ENCODE data around the gene SCT.
"Not testable (repeated sequence)": the region's sequence is repeated elsewhere in the genome, so short reads cannot be mapped to it uniquely, and the experiment has no call there.

SCT gene, protein sequence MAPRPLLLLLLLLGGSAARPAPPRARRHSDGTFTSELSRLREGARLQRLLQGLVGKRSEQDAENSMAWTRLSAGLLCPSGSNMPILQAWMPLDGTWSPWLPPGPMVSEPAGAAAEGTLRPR

DNA sequence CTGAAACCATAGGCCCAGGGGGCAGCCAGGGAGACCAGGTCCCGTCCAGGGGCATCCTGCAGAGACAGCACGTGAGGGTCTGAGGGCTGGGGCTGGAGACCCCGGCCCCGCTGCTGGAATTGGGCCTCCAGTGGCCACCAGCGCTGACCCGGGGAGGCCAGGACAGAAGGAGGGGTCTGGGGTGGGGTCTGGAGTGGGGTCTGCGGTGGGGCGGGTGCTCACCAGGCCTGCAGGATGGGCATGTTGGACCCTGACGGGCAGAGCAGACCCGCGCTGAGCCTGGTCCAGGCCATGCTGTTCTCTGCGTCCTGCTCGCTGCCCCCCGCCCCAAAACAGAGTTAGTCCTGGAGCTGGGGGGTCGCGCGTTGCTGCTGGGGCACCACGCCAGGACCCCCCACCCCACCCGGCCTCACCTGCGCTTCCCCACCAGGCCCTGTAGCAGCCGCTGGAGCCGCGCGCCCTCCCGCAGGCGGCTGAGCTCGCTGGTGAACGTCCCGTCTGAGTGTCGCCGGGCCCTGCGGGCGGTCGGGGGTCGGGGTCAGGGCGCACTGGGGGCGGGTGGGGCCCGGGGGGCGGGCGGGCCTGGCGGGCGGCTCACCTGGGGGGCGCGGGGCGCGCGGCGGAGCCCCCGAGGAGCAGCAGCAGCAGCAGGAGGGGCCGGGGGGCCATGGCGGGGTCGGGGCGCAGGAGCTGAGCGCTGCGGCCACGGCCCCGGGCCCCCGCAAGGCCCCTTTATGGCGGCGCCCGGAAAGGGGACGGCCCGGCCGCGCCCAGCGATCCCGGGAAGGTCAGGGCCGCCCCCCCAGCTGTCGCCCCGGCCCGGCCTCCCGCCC, at the start of gene SCT:
Gene SCT (minus strand): TSS at position 707 of the 833 bp plus-strand sequence. CDS start 38 bp downstream, at position 669.
- no peak for DNase-seq

DNA sequence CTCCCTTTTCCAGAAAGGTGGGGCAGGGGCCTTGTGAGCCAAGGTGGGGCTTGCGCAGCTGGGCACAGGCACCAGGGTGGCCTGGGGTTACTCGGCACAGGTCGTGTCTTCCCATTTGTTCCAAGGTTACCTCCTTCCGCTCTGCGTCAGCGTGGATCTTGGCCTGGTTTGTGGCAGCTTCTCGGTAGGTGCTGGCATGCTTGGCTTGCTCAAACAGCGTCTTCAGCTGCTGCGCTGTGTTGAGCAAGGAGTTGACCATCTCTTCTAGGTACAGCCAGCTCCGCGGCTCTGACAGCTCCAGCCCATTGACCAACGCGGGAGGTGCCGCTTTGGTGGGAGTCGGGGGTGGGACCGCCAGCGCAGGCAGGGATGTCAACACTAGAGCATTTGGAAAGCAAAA, 47.4 kb upstream of the SCT start:
- no peak for DNase-seq

DNA sequence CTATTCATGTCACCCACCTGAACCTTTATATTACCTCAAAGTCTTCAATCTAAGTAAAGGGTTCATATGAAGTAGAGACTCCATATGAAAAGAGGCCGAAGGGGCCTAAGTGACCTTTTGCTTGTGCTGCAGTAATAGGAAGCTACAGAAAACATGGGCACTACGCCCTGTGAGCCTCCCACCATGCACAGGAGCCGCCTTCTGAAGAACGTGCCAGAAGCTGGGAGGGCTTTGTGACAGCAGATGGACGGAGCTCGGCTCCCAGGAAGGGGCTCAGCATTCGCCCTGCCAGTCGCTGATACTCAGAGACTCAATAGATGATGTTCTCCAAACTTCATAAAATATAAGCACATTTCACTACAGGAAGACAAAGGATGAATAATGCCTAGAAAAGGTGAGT, 46.9 kb upstream of the SCT start:
- DNase-seq: no peak

DNA sequence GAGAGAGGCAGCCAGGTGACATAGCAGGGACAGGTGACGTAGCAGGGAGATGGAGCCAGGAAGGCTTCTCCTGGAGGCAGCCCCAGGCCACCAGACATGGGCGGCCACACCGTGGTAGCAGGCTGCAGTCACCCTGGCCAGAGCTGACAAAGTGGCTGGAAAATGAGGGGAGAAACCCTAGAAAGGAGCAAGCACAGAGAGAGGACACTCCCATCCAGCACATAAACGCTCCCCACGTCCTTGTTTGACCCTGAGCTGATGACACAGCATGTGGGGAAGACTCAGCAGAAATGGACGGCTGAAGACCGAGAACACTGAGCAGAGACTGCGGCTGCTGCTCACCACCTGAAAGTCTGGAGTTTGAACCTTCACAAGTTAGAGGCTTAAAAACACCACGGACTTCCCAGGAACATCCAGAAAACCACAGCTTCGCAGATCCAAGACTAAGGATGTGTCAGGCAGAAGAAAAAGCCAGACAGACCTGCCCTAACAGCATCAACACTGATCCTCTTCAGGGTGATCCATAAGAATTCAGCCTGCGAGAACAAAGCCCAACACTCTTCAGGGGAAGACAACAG, 38.8 kb upstream of the SCT start:
- DNase-seq: no peak

DNA sequence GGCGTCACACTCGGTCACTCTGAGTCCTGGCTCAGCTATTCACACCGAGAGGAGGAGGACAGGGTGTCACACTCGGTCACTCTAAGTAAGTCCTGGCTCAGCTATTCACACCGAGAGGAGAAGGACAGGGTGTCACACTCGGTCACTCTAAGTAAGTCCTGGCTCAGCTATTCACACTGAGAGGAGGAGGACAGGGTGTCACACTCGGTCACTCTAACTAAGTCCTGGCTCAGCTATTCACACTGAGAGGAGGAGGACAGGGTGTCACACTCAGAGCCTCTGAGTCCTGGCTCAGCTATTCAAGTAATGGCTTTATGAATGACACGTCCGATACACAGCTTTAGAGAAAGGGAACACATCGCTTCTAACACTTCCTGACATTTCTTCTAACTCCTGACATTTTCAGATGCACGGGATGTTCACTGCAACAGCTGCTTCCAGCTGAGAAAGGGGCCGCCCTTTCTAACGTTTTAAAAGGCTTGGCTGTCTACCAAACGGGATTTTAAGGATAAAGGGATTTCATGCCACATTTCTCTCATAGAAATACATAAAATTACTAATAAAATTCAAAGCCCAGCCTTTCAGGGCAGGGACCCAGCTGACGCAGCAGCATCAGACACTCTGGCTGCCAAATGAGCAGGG, 38.2 kb upstream of the SCT start:
- no peak for DNase-seq

DNA sequence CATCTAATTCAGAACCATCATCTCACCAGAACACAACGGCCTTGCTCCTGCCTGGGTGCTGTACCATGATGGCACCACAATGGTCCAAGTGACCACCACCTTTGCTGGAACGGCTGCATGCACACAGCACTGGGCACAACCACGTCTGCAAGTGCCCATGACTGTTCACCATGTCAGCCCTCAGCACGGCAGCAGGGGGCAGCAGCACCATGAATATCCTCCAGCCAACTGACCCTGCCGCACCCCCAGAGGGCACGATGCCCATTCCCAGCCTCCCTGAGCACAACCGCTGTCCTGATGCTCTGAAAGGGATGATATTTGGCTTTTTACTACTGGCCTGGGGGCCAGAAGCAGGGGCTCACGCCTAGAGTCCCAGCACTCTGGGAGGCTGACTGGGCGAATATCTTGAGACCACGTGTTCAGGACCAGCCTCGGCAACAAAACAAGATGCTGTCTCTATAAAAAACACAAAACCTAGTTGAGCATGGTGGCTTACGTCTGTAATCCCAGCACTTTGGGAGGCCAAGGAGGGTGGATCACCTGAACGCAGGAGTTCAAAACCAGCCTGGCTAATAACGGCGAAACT, 35.8 kb upstream of the SCT start:
- peak in 1 of 2 donors; percentile 27 for DNase-seq

DNA sequence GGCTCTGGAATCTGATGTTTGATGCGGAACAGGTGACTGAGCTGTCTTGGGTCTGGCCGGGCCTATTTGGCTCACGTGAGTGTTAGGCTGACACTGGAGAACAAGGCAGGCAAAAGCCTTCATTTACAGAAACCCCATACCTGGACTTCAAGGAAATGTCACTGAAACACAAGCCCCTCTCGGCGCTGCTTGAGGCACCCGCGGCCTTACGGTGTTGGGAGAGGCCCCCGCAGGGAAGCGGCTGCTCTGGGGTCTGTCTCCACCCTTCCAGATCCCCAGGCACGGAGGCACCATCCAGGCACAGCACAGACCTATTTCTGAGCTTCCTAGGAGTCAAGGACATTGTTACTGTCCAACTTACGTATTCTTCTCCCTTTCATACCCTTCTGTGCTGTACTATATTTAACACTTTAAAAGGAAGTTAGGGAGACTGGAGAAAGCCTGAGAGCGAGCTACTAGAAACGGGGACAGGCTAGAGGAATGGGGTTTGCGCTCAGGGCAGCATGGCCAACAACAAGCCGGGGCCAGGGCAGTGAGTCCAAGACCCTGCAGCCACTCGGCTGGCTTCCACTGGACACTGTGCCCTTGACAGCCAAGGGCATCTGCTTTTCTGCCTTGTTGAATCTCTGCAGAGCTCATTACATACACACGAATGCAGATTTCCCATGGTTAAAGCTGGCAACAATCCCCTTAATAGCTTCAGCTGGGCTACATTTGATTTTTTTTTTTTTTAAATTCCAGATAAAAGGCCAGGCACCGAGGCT, 33.9 kb upstream of the SCT start:
- no peak for DNase-seq

DNA sequence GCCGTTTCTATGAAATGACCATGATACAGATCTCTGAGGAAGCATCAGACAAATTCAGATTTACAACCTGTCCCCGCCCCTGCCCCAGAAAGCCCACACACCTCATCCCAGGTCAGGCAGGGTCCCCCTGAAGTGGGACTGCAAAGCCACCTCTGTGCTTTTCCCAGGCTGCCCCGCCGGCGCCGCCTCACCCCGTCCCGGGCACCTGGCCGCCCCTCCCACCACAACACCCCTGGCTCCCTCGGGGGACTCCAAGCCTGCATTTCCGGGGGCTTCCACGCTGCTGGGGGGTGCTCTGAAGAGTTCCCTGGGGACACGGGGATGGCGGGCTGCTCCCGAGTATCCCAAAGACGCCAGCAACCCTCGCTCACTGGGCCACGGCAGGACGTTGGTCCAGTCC, 33.3 kb upstream of the SCT start:
- no peak for DNase-seq

DNA sequence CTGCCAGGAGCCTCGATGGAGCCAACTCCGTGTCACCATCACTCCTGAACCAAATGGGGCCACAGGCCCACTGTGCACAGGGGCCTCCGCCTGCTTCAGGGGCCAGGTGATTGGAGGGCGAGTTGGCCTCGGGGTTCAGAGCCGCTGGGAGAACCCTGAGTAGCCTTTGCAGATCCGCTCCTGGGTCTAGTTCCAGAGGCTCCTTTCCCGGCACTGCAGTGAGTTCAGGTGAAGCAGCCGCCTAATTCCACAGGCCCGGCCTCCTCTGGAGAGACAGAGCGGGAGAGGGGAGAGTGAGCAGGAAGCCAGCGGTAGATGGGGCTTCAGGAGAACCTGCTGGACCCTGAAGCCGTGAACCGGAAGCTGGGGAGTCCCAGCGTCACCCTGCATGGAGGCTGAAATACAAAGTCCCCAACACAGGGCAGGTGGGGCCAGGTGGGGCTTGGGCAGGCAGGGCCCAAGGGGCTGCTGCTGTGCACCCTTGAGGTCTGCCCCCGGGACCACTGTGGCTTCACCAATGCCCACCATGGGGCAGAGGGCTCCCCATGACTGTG, 32.6 kb upstream of the SCT start:
- DNase-seq: no peak

DNA sequence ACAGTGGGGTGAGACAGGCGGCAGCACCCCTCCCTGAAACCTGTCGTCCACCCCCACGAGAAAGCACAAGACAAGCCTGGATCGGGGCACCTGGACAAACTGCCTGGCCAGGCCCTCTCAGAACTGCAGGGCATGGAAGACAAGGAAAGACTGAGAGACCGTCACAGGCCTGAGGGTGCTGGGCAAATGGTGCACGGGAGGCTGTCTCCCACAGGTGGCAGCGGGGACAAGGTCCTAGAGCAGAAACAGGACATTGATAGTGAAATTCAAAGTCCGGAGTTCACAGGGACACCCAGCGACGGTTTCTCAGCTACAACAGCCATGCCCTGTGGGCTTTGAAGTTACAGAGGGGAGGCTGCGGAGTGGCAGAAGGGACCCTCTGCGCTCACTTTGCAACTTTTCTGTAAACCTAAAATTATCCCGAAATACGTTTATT, 30.7 kb upstream of the SCT start:
- no peak for DNase-seq

DNA sequence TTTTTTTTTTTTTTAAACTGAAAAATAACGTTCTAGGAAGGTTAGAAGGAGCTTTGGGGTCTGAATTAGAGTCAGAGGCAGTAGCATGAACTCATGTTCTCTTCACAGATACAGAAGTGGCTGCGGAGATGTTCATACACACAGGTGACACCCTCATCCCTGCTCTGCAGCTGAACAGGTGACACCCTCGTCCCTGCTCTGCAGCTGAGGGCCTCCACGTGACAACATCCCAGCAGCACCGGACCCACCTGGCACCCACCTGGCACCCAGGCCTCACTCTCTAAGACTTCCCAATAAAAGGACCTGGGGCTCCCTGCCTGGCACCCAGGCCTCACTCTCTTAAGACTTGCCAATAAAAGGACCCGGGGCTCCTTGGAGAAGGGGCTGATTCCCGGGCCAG, 29.9 kb upstream of the SCT start:
- no peak for DNase-seq

DNA sequence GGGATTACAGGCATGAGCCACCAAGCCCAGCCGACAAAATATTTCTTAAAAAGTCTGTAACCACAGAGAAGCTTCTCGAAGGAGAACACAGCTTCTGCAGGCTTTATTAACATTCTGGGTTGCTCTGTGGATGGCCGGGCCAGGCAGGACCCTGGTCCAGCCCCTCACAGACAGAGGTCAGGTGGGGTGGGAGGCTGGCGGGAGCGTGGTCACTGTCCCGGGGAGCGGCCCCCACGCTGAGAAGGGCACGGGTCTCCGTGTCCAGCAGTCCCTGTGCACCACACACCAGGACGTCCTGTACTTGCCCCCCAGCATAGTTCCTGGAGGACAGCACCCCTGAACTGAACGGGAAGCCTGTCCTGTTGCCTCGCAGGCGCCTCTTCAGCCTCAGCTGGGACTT, 29.4 kb upstream of the SCT start:
- no peak for DNase-seq

DNA sequence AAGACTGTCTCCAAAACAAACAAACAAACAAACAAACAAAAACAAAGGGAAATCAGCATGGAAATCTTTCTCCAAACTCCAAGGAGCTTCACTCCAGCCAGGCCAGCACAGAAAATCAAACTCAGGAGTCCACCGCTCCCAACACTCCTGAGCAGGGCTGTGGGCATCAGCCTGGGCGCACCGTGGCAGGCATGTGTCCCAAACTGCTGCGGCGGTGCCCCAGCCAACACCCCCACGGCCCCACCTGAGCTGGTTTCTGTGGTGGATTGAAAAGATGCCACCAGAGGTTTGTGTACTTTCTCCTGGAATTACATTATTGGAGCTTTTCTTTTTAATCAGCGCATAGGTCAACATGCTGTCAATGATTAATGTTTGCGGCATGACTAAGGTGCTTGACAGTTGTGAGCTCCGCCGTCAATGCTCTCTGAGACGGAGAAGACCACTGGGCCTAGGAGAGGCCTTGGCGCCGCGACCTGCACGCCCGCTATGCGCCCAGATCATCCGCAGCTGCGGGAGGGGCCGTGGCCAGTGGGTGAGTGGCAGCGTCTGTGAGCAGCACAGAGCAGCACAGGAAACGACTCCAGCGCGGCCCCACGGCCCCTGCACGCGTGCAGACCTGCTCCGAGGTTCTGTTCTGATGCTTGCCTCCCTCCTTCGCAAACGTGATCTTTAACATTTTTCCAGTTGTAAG, 28.2 kb upstream of the SCT start:
- DNase-seq: no peak

DNA sequence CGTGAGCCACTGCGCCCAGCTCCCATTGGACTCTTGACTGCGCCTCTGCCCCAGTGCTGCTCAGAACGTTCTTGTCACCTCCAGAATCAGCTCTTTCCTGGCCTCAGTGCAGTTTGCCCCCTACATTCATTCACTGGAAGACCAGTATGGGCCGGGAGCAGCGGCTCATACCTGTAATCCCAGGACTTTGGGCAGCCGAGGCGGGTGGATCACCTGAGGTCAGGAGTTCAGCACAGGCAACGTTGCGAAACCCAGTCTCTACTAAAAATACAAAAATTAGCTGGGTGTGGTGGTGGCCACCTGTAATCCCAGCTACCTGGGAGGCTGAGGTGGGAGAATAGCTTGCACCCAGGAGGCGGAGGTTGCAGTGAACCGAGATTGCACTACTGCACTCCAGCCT, 27.5 kb upstream of the SCT start:
- not testable (repeated sequence) for DNase-seq

DNA sequence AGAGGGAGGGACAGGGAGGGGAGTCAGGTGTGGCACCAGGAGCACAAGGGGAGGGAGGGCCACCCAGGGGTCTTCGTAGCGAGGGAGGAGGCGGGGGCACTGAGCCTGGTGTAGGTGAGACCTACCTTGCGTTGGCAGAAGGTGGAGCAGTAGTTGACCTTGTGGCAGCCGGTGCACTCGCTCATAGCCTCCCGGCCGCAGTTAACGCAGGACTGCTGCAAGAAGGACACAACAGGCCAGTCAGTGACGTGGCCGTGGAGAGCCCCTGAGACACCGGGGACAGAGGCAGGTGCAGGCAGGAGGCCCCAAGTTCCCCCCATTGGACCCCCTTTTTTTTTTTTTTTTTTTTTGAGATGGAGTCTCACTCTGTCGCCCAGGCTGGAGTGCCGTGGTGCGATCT, 26.9 kb upstream of the SCT start:
- no peak for DNase-seq

DNA sequence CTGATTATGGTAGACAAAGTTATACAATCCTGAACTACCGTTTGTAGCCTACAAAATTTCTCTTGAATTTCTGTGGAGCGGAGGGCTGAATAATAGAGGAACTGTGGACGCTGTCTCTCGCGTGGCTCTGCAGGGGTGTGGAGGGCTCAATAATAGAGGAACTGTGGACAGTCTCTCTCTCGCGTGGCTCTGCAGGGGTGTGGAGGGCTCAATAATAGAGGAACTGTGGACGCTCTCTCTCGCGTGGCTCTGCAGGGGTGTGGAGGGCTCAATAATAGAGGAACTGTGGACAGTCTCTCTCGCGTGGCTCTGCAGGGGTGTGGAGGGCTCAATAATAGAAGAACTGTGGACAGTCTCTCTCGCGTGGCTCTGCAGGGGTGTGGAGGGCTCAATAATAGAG, 26.2 kb upstream of the SCT start:
- not testable (repeated sequence) for DNase-seq

DNA sequence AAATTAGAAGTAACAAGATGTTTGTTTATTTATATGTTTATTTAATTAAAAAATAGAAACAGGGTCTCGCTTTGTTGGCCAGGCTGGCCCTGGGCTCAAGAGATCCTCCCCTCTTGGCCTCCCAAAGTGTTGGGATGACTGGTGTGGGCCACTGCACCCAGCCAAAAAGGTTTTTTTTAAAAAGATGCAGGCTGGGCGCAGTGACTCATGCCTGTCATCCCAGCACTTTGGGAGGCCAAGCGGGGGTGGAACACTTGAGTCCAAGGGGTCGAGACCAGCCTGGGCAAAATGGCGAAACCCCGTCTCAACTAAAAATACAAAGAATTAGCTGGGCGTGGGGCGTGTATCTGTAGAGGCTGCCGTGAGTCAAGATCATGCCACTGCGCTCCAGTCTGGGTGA, 23.5 kb upstream of the SCT start:
- no peak for DNase-seq

DNA sequence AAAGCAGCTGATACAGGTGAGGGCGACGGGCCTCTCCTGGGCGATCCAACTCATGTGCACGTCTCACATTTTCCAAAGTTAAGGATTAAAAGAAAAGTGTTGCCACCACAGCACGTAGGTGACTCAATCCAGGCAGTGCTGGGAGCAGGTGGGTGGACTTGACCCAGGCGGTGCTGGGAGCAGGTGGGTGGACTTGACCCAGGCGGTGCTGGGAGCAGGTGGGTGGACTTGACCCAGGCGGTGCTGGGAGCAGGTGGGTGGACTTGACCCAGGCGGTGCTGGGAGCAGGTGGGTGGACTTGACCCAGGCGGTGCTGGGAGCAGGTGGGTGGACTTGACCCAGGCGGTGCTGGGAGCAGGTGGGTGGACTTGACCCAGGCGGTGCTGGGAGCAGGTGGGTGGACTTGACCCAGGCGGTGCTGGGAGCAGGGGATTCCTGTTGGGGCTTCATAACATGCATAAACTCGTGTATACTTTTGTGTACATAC, 20.7 kb upstream of the SCT start:
- not testable (repeated sequence) for DNase-seq

DNA sequence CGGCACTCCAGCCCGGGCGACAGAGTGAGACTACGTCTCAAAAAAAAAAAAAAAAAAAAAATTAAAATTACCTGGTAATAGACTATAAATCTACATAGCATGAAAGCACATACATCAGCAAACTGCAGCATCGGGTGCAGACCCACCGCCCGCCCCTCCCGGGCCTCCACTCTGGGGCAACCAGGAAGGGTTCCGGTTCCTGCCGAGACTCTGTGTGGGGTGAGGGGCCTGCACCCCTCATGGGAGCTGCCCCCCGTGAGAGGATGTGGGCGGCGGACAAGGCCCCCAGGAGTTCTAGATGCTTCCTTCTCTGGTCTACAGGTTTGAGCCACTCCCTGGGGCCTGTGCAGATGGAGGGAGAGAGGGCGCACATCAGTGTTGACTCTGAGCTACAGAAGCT, 19.2 kb upstream of the SCT start:
- DNase-seq: no peak

DNA sequence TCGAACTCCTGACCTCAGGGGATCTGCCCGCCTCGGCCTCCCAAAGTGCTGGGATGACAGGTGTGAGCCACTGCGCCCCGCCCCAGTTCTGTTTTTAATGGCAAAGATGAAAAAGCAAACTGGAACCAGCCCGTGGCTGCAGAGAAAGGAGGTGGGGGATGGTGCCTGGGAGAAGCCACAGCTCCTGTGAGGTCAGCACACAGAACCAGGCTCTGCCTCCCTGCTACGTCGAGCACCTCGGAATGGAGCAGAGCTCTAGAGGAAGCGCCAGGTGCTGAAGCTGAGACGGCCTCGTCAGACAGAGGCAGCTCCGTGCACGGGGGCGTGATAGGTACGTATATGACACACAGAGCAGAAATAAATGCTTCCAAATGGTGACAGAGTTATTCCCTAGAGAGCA, 18.6 kb upstream of the SCT start:
- no peak for DNase-seq
